Right lobe of liver (tissue), 6 donors: ENCODE measurements around the gene AVPR2. TPM values are rescaled to one million over a fixed set of nuclear protein-coding genes. Genes with fewer than 3 reads are reported as not detected.

Experiments
- ATAC-seq, 4 donors: fragments of 200-7000 bp; cut with Tn5 transposase; one replicate each; pipeline ENCODE4 v1.9.1; 2020; ENCODE audit warnings: mild to moderate bottlenecking in 4 of 4, moderate library complexity in 4 of 4
- DNase-seq, 3 donors: peaks; one replicate each; pipeline ENCODE4 v3.0.0-alpha.2; 2020
- H3K27ac ChIP-seq, 3 donors: fragments of 200-600 bp; one replicate each; pipeline ENCODE4 v1.8.0; 2022
- H3K27me3 ChIP-seq, 2 donors: fragments of 200-600 bp; one replicate each; pipeline ENCODE4 v1.8.0; 2022
- H3K36me3 ChIP-seq, 4 donors: fragments of 200-600 bp; sonication (generic) in 1 of 4; one replicate each; pipeline versions ENCODE4 v1.5.1 to v1.8.0; 2017 to 2022; ENCODE audit warnings: control low read depth in 1 of 4
- H3K4me1 ChIP-seq, 4 donors: fragments of 200-600 bp; sonication (generic) in 1 of 4; one replicate each; pipeline versions ENCODE4 v1.5.1 to v1.8.0; 2017 to 2022; ENCODE audit warnings: control low read depth in 1 of 4
- H3K4me3 ChIP-seq, 3 donors: fragments of 200-600 bp; one replicate each; pipeline ENCODE4 v1.8.0; 2022
- H3K9me3 ChIP-seq, 4 donors: fragments of 200-600 bp; sonication (generic) in 1 of 4; one replicate each; pipeline versions ENCODE4 v1.5.1 to v1.8.0; 2017 to 2022; ENCODE audit warnings: control low read depth in 1 of 4
- POLR2A ChIP-seq: fragments of 450-650 bp; IDR thresholded peaks from one replicate; pipeline ENCODE4 v1.6.1; 2017; ENCODE audit warnings: antibody characterized with exemption, mild to moderate bottlenecking
- WGBS: methylation state at CpG from one replicate; pipeline ENCODE4 v1.1.6; 2018; ENCODE audit warnings: low coverage, low lambda C conversion rate; ENCODE audit not compliant: insufficient coverage; ENCODE audit errors: missing lambda C conversion rate; 5-methylcytosine and 5-hydroxymethylcytosine counted together
- intact Hi-C, 2 donors: fragments of 100-400 bp; cut with DNase I; formaldehyde crosslinking; loops; one replicate each; pipeline versions ENCODE4 v1.11.2 to v1.14.1; 2022
- total RNA-seq, 6 experiments: library from RNA; depleted of rRNA in 2 of 6; stranded (reverse); fragments of >200 nt in 2 of 6; fragmentation: NEBNext Ultra II Directional in 3 of 6; extraction: Animal tissue kit (Norgen Biotek cat#: 25700) in 3 of 6; gene quantifications; one replicate each; pipeline versions ENCODE4 v1.1.0 to v1.2.4, GENCODE V29; 2016 to 2023
- TF ChIP-seq, protein P1 (sequence below), 4 donors: fragments of 200-600 bp in 3 of 4; fragments of 450-650 bp in 1 of 4; IDR thresholded peaks; one replicate each; pipeline versions ENCODE4 v1.5.1 to v1.8.0; 2016 to 2022; ENCODE audit warnings: antibody characterized with exemption in 4 of 4, mild to moderate bottlenecking in 2 of 4
- donor health status: DM: no; HTN: yes; CAD: no.
- donor health status: DM: no; HTN: no; CAD: no.
- donor health status: DM: no; HTN: no; CAD: no.
- donor health status: DM: no; HTN: yes; CAD: no.
- donor health status: DM: no; HTN: yes; CAD: no.

AVPR2 gene
- total RNA-seq, 6 experiments from 2014 or later = 0.31 TPM; not detected in 5

DNA sequence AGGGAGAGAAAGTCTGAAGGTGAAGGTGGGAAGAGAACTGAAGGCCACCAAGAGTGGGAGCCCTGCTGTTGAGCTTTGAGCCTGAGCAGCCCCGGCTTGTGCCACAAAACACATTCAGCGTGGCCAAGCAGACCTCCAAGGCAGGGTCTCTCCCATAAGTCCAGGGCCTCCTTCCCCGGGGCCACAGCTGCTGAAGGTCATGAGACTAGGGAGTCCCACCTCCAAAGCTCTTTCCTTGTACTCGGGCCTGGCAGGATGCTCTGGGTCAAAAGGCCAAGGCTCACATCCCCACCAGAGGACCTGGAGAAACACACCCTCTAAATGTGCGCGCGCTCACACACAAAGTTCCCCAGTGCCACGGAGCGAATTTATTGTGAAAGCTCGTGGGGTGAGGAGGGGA, 25.1 kb downstream of the AVPR2 start:
- H3K27ac ChIP-seq = no peak overlapping the region
- TF ChIP-seq POLR2A = no peak
- TF ChIP-seq, protein P1, sequence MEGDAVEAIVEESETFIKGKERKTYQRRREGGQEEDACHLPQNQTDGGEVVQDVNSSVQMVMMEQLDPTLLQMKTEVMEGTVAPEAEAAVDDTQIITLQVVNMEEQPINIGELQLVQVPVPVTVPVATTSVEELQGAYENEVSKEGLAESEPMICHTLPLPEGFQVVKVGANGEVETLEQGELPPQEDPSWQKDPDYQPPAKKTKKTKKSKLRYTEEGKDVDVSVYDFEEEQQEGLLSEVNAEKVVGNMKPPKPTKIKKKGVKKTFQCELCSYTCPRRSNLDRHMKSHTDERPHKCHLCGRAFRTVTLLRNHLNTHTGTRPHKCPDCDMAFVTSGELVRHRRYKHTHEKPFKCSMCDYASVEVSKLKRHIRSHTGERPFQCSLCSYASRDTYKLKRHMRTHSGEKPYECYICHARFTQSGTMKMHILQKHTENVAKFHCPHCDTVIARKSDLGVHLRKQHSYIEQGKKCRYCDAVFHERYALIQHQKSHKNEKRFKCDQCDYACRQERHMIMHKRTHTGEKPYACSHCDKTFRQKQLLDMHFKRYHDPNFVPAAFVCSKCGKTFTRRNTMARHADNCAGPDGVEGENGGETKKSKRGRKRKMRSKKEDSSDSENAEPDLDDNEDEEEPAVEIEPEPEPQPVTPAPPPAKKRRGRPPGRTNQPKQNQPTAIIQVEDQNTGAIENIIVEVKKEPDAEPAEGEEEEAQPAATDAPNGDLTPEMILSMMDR (IDR thresholded peaks at IDR 0.05) = no peak
- no peaks in the 10 kb centered on the region for H3K27me3 ChIP-seq
- no peak overlapping the region for H3K4me3 ChIP-seq
- H3K36me3 ChIP-seq = no peaks in the 10 kb centered on the region
- no peaks in the 10 kb centered on the region for H3K9me3 ChIP-seq
- WGBS = no CpG with 5 or more reads among the region's 10 CpGs
- ATAC-seq = no peak
- peaks cover 0 to 16% (median 8%) of the 10 kb centered on the region in 4 donors for H3K4me1 ChIP-seq
- intact Hi-C loops = no loop called here
- DNase-seq = peak in 1 of 3 donors; percentile 21

- TF ChIP-seq, protein P1 (IDR thresholded peaks at IDR 0.05) = no peak
- TF ChIP-seq POLR2A = no peak
- Histone ChIP-seq H3K36me3 (no peaks in the 10 kb centered on the region), H3K4me1 (peaks cover 0 to 17% (median 8%) of the 10 kb centered on the region in 4 donors), H3K27ac (no peak overlapping the region), H3K9me3 (no peaks in the 10 kb centered on the region), H3K4me3 (no peak overlapping the region), H3K27me3 (no peaks in the 10 kb centered on the region)
- 83% methylated on average over 7 of the region's 31 CpGs for WGBS
- DNase-seq (peak in 1 of 3 donors; percentile 51), ATAC-seq (no peak)
- intact Hi-C loops = no loop called here
These were observed 25.8 kb downstream of the AVPR2 start for GRCh38 chrX:153930011-153930910.

GRCh38 chrX:153931151-153931550, 26.7 kb downstream of the AVPR2 start:
- Histone ChIP-seq H3K4me3 (no peak overlapping the region), H3K9me3 (no peaks in the 10 kb centered on the region), H3K36me3 (no peaks in the 10 kb centered on the region), H3K27me3 (no peaks in the 10 kb centered on the region), H3K4me1 (peaks cover 0 to 21% (median 8%) of the 10 kb centered on the region in 4 donors), H3K27ac (no peak overlapping the region)
- 84% methylated on average over 7 of the region's 8 CpGs for WGBS
- TF ChIP-seq, protein P1 (IDR thresholded peaks at IDR 0.05) = no peak
- no peak for TF ChIP-seq POLR2A
- no peak for ATAC-seq
- intact Hi-C loops = no loop called here
- no peak for DNase-seq

- WGBS = 90% methylated on average over 4 of the region's 13 CpGs
- Histone ChIP-seq H3K27me3 (no peaks in the 10 kb centered on the region), H3K27ac (no peak overlapping the region), H3K36me3 (no peaks in the 10 kb centered on the region), H3K4me3 (no peak overlapping the region), H3K4me1 (peaks cover 0 to 21% (median 8%) of the 10 kb centered on the region in 4 donors), H3K9me3 (no peaks in the 10 kb centered on the region)
- no peak for TF ChIP-seq POLR2A
- TF ChIP-seq, protein P1 (IDR thresholded peaks at IDR 0.05) = no peak
- intact Hi-C loops = no loop called here
- ATAC-seq (no peak), DNase-seq (no peak)
These were observed 27.3 kb downstream of the AVPR2 start for GRCh38 chrX:153931748-153932147.
